Measurements from ENCODE around the gene WDR5.

Gene WDR5

DNA sequence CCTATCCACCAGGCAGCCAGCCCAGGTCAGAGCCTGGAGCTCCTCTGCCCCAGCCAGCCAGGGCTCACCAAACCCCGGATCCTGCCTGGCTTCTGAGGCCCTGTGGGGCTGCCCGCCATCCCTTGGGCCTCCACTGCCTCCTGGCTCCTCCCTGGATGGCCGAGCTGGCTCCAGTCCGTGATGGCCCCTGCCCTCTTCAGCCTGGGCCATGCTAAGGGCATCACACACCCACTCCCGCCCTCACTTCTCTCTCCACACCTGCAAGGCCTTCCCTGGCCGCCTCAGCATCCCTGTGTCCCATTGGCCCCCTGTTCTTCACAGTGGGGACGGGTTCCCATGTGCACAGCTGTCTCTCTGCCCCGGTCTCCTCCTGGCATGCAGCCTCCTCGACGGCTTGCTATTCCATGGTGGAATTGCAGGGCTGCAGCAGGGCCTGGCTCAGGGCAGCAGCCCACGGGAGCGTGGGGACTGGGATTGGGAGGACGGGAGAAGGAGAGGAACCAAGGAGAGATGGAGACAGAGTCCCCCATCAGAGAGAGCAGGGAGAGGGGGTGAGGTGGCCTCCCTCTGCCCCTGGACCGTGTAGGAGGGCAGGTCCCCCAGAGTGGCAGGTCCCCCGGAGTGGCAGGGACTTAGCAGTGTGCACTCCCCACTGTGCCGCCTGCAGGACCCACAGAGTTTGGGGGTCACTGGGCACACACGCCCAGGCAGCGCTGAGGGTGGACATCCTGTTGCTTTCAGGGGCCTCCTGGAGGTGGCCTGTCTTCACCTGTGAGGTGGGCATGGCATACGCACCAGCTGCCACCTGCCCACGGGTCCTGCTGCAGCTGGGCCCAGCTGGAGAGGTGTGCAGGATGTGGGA is 45.1 kb downstream of the WDR5 start:
- Histone ChIP-seq H3K36me3 (ENCODE audit: control insufficient read depth, insufficient read depth, low read length) (no peaks in the 10 kb centered on the region), H3K27me3 (ENCODE audit: control insufficient read depth, insufficient read depth, low read length) (no peaks in the 10 kb centered on the region), H3K9me3 (ENCODE audit: control insufficient read depth, insufficient read depth, low read length) (no peaks in the 10 kb centered on the region), H3K4me1 (ENCODE audit: control insufficient read depth, insufficient read depth, low read length) (no peaks in the 10 kb centered on the region; the same call in 1 of the 2 replicates), H3K27ac (ENCODE audit: low read depth, low read length) (no peak overlapping the region), H3K9ac (ENCODE audit: low read depth, low read length) (no peak overlapping the region), H3K4me3 (ENCODE audit: low read depth, low read length) (no peak overlapping the region)

DNA sequence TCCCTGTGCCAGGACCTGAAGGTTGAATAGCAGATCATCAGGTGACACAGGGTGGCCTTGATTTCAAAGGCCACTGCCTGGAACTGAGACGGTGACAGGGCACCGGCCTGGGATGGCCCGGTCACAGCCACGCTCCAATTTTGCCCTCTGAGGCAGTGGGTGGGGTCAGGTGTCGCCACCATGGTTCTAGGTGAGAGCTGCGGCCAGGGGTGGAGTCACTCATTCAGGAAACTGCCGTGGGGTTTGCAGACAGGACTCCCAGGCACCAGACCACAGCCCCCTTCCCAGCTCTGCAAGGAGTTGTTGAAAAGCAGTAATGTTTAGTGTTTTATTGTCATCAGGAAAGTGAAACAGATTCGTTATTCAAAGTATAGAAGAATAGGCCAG is 45.8 kb downstream of the WDR5 start:
- H3K4me1 ChIP-seq (ENCODE audit: control insufficient read depth, insufficient read depth, low read length), result no peaks in the 10 kb centered on the region
- no peak overlapping the region for H3K9ac ChIP-seq (ENCODE audit: low read depth, low read length)
- H3K27ac ChIP-seq (ENCODE audit: low read depth, low read length), result no peak overlapping the region
- H3K27me3 ChIP-seq (ENCODE audit: control insufficient read depth, insufficient read depth, low read length), result no peaks in the 10 kb centered on the region
- no peak overlapping the region for H3K4me3 ChIP-seq (ENCODE audit: low read depth, low read length)
- no peaks in the 10 kb centered on the region for H3K9me3 ChIP-seq (ENCODE audit: control insufficient read depth, insufficient read depth, low read length)
- H3K36me3 ChIP-seq (ENCODE audit: control insufficient read depth, insufficient read depth, low read length), result no peaks in the 10 kb centered on the region

DNA sequence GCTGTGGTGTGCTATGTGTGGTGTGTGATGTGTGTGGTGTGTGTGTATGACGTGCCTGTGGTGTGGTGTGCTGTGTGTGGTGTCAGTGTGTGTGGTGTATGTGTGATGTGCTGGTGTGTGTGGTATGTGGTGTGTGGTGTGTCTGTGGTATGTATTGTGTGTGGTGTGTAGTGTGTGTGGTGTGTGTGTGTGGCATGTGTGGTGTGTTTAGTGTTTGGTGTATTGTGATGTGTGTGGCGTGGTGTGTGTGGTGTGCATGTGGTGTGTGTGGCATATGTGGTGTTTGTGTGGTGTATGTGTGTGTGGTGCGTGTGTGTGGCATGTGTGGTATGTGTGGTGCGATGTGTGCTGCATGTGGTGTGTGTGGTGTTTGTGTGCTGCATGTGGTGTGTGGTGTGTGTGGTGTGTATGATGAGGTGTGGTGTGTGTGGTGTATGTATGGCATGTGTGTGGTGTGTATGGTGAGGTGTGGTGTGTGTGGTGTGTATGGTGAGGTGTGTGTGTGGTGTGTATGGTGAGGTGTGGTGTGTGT is 46.7 kb downstream of the WDR5 start:
- Histone ChIP-seq H3K9ac (ENCODE audit: low read depth, low read length) (no peak overlapping the region), H3K9me3 (ENCODE audit: control insufficient read depth, insufficient read depth, low read length) (no peaks in the 10 kb centered on the region), H3K36me3 (ENCODE audit: control insufficient read depth, insufficient read depth, low read length) (no peaks in the 10 kb centered on the region), H3K27ac (ENCODE audit: low read depth, low read length) (no peak overlapping the region), H3K27me3 (ENCODE audit: control insufficient read depth, insufficient read depth, low read length) (no peaks in the 10 kb centered on the region), H3K4me3 (ENCODE audit: low read depth, low read length) (no peak overlapping the region), H3K4me1 (ENCODE audit: control insufficient read depth, insufficient read depth, low read length) (no peaks in the 10 kb centered on the region)

- H3K27ac ChIP-seq (ENCODE audit: low read depth, low read length), result no peak overlapping the region
- H3K9me3 ChIP-seq (ENCODE audit: control insufficient read depth, insufficient read depth, low read length), result no peaks in the 10 kb centered on the region
- H3K4me3 ChIP-seq (ENCODE audit: low read depth, low read length), result no peak overlapping the region
- H3K4me1 ChIP-seq (ENCODE audit: control insufficient read depth, insufficient read depth, low read length), result peaks cover 8% of the 10 kb centered on the region; the same call in 1 of the 2 replicates
- no peak overlapping the region for H3K9ac ChIP-seq (ENCODE audit: low read depth, low read length)
- H3K36me3 ChIP-seq (ENCODE audit: control insufficient read depth, insufficient read depth, low read length), result no peaks in the 10 kb centered on the region
- no peaks in the 10 kb centered on the region for H3K27me3 ChIP-seq (ENCODE audit: control insufficient read depth, insufficient read depth, low read length)
These were observed 49.7 kb downstream of the WDR5 start for GRCh38 chr9:134185536-134186011.

DNA sequence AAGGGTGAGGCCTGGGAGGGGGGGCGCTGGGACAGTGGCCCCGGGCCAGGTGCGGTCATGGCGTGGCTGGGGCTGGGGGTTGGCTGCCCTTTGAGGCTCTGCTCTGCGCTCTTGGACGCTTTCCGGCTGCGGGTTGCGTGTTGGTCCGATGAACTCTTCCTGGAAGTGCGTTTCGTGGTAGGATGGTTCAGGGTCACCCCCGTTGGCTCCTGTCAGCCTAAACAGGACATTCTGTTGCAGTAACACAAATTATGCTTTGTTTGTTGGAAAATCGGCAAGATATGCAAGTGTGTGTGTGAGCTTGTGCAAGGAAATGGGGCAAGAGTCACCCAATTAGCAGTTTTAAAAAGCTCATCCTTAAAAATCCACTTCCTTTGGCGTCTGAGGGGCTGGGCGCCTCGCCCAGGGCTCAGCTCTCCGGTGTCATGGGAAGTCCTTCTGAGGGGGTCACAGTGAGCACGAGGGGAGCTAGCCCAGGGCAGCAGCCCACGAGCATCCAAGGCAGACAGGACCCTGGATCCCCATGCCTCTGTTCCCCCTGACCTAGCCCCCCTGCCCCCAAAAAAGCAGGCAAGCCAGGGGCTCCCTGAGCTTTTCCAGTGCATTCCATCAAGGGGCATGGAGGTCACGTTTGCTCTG is 50.7 kb downstream of the WDR5 start:
- no peak overlapping the region for H3K27ac ChIP-seq (ENCODE audit: low read depth, low read length)
- no peak overlapping the region for H3K9ac ChIP-seq (ENCODE audit: low read depth, low read length)
- H3K4me3 ChIP-seq (ENCODE audit: low read depth, low read length), result no peak overlapping the region
- H3K9me3 ChIP-seq (ENCODE audit: control insufficient read depth, insufficient read depth, low read length), result no peaks in the 10 kb centered on the region
- no peaks in the 10 kb centered on the region for H3K27me3 ChIP-seq (ENCODE audit: control insufficient read depth, insufficient read depth, low read length)
- no peaks in the 10 kb centered on the region for H3K36me3 ChIP-seq (ENCODE audit: control insufficient read depth, insufficient read depth, low read length)
- H3K4me1 ChIP-seq (ENCODE audit: control insufficient read depth, insufficient read depth, low read length), result peaks cover 8% of the 10 kb centered on the region; the same call in 1 of the 2 replicates

GRCh38 chr9:134187110-134187531 is 51.2 kb downstream of the WDR5 start:
- Histone ChIP-seq H3K36me3 (ENCODE audit: control insufficient read depth, insufficient read depth, low read length) (no peaks in the 10 kb centered on the region), H3K4me3 (ENCODE audit: low read depth, low read length) (no peak overlapping the region), H3K27me3 (ENCODE audit: control insufficient read depth, insufficient read depth, low read length) (no peaks in the 10 kb centered on the region), H3K27ac (ENCODE audit: low read depth, low read length) (no peak overlapping the region), H3K4me1 (ENCODE audit: control insufficient read depth, insufficient read depth, low read length) (peaks cover 8% of the 10 kb centered on the region; the same call in 1 of the 2 replicates), H3K9ac (ENCODE audit: low read depth, low read length) (no peak overlapping the region), H3K9me3 (ENCODE audit: control insufficient read depth, insufficient read depth, low read length) (no peaks in the 10 kb centered on the region)

DNA sequence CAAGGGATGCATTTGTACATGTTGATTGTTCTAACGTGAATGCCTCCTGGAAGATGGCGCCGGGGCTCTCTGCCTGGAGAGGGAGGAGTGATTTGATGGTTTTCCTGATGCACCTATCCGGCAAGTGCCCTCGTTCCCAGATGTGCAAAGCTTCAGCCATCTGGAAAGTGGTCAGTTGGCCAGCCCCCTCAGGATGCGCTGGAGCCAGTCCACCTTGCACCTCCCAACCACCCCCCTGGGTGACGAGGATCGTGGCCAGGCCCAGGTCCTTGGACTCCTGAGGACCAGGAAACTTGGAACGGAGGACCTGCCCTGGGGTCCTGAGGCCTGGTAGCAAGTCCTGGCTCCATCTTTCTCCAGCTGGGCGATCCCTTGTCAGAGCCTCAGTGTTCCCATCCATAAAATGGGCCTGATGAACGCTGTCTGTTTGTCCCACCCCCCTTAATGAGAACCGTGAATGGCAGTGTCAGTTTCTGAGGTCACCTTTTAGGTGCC is 52.1 kb downstream of the WDR5 start:
- no peaks in the 10 kb centered on the region for H3K27me3 ChIP-seq (ENCODE audit: control insufficient read depth, insufficient read depth, low read length)
- no peak overlapping the region for H3K4me3 ChIP-seq (ENCODE audit: low read depth, low read length)
- H3K4me1 ChIP-seq (ENCODE audit: control insufficient read depth, insufficient read depth, low read length), result peaks cover 8% of the 10 kb centered on the region; the same call in 1 of the 2 replicates
- no peaks in the 10 kb centered on the region for H3K9me3 ChIP-seq (ENCODE audit: control insufficient read depth, insufficient read depth, low read length)
- H3K9ac ChIP-seq (ENCODE audit: low read depth, low read length), result no peak overlapping the region
- no peaks in the 10 kb centered on the region for H3K36me3 ChIP-seq (ENCODE audit: control insufficient read depth, insufficient read depth, low read length)
- H3K27ac ChIP-seq (ENCODE audit: low read depth, low read length), result no peak overlapping the region

- no peaks in the 10 kb centered on the region for H3K27me3 ChIP-seq (ENCODE audit: control insufficient read depth, insufficient read depth, low read length)
- no peaks in the 10 kb centered on the region for H3K36me3 ChIP-seq (ENCODE audit: control insufficient read depth, insufficient read depth, low read length)
- no peak overlapping the region for H3K9ac ChIP-seq (ENCODE audit: low read depth, low read length)
- H3K9me3 ChIP-seq (ENCODE audit: control insufficient read depth, insufficient read depth, low read length), result no peaks in the 10 kb centered on the region
- peaks cover 8% of the 10 kb centered on the region; the same call in 1 of the 2 replicates for H3K4me1 ChIP-seq (ENCODE audit: control insufficient read depth, insufficient read depth, low read length)
- H3K27ac ChIP-seq (ENCODE audit: low read depth, low read length), result no peak overlapping the region
- H3K4me3 ChIP-seq (ENCODE audit: low read depth, low read length), result no peak overlapping the region
These were observed 52.7 kb downstream of the WDR5 start for GRCh38 chr9:134188386-134189144.

- Histone ChIP-seq H3K9ac (ENCODE audit: low read depth, low read length) (no peak overlapping the region), H3K4me1 (ENCODE audit: control insufficient read depth, insufficient read depth, low read length) (peaks cover 8% of the 10 kb centered on the region; the same call in 1 of the 2 replicates), H3K27me3 (ENCODE audit: control insufficient read depth, insufficient read depth, low read length) (no peaks in the 10 kb centered on the region), H3K9me3 (ENCODE audit: control insufficient read depth, insufficient read depth, low read length) (no peaks in the 10 kb centered on the region), H3K4me3 (ENCODE audit: low read depth, low read length) (no peak overlapping the region), H3K27ac (ENCODE audit: low read depth, low read length) (no peak overlapping the region), H3K36me3 (ENCODE audit: control insufficient read depth, insufficient read depth, low read length) (no peaks in the 10 kb centered on the region)
These were observed 53.2 kb downstream of the WDR5 start for GRCh38 chr9:134189145-134189469.

GRCh38 chr9:134189470-134190231 is 53.8 kb downstream of the WDR5 start:
- Histone ChIP-seq H3K27me3 (ENCODE audit: control insufficient read depth, insufficient read depth, low read length) (no peaks in the 10 kb centered on the region), H3K4me3 (ENCODE audit: low read depth, low read length) (no peak overlapping the region), H3K4me1 (ENCODE audit: control insufficient read depth, insufficient read depth, low read length) (peaks cover 8% of the 10 kb centered on the region; the same call in 1 of the 2 replicates), H3K36me3 (ENCODE audit: control insufficient read depth, insufficient read depth, low read length) (no peaks in the 10 kb centered on the region), H3K9ac (ENCODE audit: low read depth, low read length) (no peak overlapping the region), H3K9me3 (ENCODE audit: control insufficient read depth, insufficient read depth, low read length) (no peaks in the 10 kb centered on the region), H3K27ac (ENCODE audit: low read depth, low read length) (no peak overlapping the region)
